HG02973 (cell line): ENCODE results near the gene PSAP.
A peak's percentile ranks its signal among the peaks of the same experiment; 100 is the strongest.

Experiments
- ATAC-seq: cut with Tn5 transposase; IDR thresholded peaks from one replicate; pipeline ENCODE4 v1.9.1; 2021; ENCODE audit warnings: moderate library complexity; ENCODE audit not compliant: unreplicated experiment

The PSAP gene

DNA sequence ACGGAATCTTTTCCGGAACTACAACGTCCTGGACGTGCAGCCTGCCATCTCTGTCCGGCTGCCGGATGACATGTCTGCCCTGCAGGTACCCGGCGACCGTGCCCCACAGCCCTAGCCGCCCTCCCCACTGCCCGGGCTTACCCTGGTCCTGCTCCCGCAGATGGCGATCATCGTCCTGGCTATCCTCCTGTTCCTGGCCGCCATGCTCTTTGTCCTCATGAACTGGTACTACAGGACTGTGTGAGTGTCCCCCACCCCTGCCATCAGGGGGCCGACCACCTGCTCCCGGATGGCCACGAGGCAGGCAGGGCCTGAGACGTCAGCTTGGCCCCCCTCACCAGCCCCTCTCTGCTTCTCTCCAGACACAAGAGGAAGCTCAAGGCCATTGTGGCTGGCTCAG is 39.7 kb downstream of the PSAP start:
- no peak for ATAC-seq

DNA sequence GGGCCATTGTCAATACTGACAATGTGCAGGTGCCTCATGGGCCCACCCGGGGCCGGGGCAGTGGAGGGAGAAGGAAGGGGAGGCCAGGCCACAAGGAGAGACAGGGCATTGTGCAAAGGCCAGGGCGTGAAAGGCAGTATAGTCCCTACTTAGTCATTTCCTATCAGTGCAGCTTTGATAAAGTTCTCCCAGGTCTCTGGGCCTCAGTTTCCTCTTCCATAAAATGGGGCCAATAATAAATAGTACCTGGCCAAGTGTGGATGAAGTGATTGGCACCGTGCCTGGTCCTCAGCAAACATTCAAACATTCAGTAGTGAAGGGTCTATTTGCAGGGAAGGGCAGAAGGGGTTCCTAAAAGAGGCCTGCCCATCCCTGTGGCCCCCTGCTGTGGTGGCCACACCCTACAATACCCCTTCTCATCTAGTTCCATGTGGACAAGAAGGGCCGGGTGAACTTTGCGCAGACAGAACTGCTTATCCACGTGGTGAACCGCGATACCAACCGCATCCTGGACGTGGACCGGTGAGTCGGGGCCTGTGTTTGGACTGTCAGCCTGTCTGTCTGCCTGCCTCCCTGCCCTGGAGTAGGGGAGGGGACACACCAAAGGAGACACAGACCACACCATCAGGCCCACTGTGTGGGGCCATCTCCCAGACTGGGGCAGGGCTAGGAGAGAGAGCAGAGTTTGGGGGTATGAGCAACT is 40.9 kb downstream of the PSAP start:
- ATAC-seq = no peak

DNA sequence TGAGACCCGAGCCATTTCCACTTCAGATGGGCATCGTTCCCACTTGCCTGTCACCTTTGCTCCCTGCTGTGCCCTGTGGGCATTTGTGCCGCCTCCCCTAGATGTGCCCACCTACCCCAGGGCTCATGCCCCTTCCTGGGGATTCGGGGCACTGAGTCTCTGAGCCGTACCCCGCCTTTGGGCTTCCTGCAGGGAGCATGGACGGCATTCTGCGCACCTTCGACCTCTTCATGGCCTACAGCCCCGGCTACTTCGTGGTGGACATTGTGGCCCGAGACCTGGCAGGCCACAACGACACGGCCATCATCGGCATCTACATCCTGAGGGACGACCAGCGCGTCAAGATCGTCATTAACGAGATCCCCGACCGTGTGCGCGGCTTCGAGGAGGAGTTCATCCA is 41.4 kb downstream of the PSAP start:
- no peak for ATAC-seq

DNA sequence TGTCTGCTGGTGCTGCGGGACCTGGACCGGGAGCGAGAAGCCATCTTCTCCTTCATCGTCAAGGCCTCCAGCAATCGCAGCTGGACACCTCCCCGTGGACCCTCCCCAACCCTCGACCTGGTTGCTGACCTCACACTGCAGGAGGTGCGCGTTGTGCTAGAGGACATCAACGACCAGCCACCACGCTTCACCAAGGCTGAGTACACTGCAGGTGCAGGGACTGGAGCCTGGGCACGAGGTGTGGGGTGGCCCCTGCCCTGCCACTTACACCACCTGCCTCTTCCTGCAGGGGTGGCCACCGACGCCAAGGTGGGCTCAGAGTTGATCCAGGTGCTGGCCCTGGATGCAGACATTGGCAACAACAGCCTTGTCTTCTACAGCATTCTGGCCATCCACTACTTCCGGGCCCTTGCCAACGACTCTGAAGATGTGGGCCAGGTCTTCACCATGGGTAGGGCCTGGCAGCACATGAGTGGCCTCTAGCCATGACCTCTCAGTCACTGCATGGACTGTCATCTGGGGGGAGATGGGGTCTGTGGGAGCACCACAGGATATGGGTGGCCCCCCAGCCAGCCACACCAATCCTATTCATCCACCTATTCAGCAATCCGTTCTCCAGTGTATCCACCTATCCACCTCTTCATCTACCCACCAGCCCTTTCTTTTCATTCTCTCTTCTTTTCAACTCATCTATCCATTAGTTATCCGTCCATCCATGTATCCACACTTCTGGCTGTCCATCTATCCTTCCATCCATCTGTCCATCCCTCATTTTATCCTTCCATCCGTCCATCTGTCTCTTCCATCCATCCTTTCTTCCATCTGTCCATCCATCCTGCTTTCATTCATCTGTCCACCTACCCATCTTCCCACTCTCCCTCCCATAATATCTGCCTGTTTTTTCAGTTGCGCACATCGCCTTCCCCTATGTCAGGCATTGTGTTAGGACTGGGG is 43.2 kb downstream of the PSAP start:
- no peak for ATAC-seq

DNA sequence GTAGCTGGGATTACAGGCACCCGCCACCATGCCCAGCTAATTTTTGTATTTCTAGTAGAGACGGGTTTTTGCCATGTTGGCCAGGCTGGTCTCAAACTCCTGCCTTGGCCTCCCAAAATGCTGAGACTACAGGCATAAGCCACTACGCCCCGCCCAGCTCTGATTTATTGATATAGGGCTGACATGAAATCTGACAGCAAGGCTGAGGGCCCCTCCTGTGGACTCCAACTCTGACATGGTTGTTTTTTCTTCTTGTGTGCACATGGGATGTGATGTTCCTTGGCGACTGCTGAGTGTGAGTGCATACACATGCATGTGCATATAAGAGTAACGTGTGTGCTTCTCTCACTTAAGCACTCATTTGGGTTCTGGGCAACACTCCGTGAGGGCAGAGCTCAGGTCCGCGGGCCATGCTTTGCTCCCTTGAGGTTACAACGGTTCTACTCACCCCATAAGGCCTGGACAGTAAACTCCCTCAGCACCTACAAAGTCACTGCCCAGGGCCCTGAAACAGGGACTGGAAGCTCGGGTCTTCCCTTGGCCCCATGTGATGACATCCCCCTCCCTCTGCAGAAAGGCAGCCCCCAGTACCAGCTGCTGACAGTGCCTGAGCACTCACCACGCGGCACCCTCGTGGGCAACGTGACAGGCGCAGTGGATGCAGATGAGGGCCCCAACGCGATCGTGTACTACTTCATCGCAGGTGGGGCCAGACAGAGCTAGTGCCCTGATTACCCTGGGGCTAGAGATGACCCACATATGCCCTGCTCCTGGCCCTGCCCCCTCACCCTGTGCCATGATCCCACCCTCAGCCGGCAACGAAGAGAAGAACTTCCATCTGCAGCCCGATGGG is 44.1 kb downstream of the PSAP start:
- no peak for ATAC-seq

DNA sequence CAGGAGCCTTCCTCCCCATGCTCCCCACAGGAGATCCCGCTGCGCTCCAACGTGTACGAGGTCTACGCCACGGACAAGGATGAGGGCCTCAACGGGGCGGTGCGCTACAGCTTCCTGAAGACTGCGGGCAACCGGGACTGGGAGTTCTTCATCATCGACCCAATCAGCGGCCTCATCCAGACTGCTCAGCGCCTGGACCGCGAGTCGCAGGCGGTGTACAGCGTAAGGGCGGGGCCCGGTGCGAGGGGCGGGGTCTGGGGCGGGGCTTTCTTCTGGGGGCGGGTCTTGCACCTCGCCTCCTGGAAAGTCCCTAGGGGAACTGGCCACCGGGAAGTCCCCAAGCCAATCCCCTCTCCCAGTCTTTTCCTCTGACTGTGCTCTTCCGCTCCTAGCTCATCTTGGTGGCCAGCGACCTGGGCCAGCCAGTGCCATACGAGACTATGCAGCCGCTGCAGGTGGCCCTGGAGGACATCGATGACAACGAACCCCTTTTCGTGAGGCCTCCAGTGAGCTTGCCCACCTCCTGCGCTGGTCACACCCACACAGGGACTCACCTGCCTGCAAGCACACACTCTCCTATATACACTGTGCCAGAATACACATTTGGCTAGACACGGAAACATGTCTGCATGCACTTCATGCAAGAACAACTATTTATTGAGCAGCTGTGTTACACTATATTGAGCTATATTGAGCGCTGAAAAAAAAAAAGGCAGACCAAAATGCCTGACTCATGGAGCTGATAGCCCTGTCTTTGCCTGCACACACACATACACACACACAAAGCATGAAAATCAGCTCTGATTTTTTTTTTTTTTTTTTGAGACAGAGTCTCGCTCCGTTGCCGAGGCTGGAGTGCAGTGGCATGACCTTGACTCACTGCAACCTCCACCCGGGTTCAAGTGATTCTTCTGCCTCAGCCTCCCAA is 45.0 kb downstream of the PSAP start:
- ATAC-seq = no peak

DNA sequence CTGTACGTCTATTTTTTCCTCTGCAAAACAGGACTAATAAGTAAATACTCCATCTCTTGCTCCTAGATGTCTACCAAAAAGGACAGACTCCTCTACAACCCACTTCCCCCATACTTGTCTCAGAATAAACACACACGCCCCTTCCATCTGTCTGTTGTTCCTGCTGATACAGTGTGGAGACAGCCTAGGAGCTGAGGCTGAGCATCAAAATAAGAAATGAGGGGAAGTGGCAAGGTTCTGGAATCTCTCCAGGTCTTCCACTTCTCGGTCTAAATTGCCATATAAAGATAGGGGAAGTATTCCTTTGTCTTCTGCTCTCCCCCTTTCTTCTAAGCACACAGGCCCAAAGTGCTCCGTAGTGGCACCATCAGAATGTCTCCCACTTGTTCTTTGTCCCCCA is 47.0 kb downstream of the PSAP start:
- ATAC-seq = no peak

DNA sequence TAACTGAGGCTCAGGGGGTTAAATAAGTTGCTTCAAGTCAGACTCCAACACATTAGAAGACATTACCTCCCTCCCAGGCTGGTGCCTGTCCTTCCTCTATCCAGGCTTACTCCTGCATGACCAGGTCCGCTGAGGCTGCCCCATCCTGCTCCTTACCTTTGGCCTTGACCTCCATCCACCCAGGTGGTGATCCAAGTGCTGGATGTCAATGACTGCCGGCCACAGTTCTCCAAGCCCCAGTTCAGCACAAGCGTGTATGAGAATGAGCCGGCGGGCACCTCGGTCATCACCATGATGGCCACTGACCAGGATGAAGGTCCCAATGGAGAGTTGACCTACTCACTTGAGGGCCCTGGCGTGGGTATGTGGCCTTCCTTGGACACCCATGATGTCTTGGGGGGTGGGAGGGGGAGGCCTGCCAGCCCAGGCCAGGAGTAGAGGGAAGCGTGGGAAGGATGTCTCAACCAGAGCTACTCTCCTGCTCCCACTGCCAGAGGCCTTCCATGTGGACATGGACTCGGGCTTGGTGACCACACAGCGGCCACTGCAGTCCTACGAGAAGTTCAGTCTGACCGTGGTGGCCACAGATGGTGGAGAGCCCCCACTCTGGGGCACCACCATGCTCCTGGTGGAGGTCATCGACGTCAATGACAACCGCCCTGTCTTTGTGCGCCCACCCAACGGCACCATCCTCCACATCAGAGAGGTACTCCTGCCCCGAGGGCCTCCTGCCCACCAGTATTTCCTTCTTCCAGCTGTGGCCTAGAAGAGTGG is 48.1 kb downstream of the PSAP start:
- no peak for ATAC-seq

DNA sequence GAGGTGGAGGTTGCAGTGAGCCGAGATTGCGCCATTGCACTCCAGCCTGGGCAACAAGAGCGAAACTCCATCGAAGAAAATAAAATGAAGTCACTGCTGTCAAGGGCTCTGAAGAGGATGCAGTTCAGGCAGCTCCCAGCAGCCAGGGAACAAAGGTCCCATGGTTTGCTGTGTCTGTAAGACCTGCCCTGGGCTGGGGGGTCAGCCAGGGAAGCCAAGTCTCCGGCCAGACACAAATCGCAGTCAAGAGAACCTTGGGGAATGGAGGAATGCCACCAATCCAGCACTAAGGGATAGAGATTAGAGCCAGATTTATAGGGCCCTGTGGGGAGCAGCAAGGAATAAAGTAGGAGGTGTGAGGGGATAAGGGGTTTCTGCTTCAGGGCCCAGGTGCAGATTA is 48.8 kb downstream of the PSAP start:
- ATAC-seq = no peak

DNA sequence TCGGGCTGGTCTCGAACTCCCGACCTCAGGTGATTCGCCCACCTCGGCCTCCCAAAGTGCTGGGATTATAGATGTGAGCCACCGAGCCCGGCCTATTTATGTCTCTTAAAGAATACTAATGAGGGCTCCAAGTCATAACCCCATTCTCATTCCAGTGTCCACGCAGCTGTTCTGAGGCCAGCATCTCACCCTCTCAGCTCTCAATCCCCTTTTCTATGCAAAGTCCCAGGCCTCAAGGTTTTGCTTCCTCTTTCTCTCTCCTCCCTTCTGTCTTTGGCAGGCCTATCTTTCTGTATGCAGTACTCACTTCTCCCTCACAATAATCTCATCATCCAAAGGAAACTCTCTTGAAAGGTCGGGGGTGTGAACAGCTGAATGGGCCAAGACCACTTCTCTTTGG is 49.7 kb downstream of the PSAP start:
- peak; percentile 71 for ATAC-seq

DNA sequence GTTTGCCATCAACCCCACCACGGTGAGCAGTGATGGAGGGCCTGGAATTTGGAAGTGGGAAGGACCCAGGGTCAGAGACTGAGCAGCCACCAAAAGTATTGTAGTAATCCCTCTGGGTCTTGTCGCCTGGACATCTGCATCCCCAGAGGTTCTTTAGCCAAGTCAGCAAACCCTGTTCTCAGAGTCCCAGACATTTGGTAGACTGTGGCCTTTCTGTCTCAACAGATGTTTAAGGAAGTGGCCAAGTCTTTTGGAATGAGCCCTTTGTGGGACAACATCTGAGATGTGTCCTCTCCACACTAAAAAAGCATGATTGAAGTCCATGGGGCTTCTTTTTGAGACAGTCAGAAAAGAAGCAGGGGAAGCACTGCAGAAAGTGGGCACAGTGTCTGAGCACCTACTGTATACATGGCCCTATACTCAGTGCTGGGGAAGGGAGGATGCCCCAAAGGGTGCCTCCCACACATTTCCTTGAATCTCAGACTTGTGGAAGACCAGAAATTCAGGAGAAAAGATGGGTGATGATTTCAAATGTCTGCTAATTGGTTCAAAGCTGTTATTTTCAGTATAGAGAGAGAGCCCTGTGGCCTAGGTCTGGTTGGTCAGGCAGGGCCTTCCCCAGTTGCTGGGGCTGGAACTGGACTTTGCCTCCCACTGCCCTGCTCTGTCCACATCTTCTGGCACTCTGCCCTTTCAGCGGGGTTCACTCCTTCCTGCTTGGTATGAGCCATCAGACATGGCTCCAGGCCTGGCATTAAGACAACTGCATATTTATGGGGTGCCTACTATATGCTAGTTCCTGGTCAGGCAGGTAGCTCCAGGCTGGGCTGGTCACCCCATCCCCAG is 51.2 kb downstream of the PSAP start:
- ATAC-seq = no peak

DNA sequence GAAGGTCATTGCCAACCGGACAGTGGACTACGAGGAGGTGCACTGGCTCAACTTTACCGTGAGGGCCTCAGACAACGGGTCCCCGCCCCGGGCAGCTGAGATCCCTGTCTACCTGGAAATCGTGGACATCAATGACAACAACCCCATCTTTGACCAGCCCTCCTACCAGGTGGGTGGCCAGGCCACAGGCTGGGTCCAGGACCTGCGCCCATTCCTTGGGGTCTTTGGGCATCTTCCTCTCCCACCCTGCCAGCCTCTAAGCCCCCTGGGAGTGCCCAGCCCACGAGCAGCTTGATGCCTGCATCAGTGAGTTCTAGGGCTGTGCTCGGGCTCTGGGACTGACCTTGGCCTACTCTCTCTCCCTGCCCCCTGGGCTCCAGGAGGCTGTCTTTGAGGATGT is 51.9 kb downstream of the PSAP start:
- ATAC-seq = no peak

DNA sequence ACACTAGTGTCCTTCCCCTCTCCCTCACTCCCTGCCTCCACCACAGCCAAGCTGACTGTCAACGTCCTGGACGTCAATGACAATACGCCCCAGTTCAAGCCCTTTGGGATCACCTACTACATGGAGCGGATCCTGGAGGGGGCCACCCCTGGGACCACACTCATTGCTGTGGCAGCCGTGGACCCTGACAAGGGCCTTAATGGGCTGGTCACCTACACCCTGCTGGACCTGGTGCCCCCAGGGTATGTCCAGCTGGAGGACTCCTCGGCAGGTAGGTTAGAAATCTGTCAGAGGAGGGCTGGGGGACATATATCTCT is 52.8 kb downstream of the PSAP start:
- no peak for ATAC-seq

DNA sequence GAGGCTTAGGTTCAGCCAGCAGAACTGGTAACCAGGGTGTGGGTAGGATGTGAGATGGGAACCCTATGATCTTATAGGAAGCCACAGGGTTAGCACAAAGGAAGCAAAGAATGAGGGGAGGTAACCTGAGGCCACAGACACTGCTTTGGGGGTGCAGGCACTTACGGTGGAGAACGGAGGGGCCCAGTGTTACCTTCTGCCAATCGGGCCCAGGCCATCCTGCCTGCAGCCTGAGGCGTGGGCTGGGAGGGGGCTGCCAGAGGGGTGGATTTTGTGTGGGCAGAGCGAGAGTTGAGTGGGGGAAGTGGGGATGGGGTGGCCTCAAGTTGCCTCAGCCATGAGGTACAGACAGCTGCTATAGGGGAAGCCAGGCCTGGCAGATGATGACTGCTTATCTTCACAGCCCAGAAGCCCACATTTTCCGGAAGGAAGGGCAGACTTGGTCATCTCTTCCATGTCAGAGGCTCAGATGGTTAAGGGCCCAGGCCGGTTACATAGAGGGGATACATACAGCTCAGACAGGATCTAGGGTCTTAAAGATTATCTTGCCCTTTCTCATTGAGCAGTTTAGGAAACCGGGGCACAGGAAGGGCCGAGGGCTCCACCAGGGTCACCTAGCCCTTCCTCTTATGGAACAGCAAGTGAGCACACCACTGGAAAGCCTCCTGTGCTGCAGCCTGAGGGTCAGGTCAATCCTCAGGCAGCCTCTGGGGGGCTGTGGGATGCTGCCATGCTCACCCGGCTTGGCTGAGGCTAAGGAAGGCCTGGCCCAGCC is 53.3 kb downstream of the PSAP start:
- no peak for ATAC-seq

DNA sequence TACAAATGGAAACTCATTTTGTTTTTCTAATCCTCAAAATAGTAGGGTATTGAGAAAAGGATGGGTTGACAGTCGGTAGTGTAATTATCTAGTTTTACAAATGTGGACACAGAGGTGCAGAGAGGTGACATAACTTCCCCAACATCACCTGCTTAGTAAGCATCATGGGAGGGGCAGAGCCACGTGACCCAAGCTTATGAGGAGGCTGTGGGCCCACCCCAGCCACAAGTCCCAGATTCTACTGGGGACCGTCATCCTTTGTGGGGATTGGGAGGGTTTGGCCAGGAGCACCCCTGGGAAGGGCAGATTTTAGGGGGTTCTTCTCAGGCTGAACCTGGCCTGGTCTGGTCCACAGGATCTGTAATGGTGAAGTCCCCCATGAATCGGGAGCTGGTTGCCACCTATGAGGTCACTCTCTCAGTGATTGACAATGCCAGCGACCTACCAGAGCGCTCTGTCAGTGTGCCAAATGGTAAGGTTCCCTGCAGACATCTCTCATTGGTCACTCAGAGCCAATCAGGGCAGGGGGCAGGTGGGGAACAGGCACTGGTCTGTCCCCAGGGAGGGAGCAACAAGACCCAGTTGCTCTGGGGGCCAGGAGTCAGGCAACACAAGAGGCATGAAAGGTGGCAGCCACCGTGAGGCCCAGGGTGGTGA is 54.2 kb downstream of the PSAP start:
- ATAC-seq = no peak

DNA sequence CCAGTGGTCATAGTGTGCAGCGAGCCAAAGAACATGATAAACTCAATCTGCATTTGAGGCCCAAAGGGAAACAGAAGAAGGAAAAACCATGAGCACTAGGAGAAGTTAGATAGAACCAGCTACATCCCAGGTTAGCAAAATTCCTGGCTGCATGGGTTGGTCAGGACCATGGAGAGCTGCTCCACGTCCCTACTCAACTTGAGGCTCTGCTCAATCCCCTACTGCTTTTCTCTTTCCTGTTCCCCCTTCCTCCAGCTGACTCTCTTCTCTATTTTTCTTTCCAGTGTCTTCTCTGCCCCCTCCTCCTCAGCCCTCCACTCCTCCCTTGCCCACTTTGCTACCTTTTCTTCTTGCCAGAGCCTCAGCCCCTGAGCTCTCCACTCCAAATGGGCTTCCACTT is 55.8 kb downstream of the PSAP start:
- ATAC-seq = no peak

DNA sequence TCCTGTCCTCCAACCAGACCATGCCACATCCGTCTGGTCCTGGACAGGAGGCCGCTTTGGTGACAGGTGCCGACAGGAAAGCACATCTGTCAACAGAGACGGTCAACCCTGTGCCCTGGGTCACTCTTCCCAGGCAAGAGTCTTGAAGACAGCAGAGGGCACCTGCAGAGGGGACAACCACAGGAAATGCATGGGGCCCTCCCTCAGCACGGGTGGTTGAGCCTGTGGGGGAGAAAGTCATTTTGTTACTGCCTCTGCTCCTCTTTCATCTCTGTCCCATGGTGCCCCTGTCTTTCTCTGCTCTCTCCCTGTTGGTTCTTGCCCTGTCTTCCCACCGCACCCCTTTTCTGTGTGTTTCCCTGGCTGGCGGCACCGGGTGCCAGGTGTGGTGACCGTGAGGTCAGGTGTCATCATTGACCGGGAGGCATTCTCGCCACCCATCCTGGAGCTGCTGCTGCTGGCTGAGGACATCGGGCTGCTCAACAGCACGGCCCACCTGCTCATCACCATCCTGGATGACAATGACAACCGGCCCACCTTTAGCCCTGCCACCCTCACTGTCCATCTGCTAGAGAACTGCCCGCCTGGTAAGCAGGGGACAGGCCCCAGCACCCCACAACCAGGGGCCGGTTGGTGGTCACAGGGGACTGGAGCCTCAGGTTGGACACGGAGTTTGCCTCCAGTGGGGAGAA is 60.2 kb downstream of the PSAP start:
- ATAC-seq = no peak
